H1 (cell line): Measurements from ENCODE around the gene OSBP. TPM values are rescaled to one million over a fixed set of nuclear protein-coding genes. Genes with fewer than 3 reads are reported as not detected.

Experiments
- CTCF ChIP-seq, 3 experiments: IDR thresholded peaks; 1 replicate in 2 of 3; 2 replicates in 1 of 3; pipeline versions ENCODE4 v1.5.1 to v1.6.1; 2011; ENCODE audit warnings: low read length in 3 of 3, mild to moderate bottlenecking in 3 of 3, inconsistent platforms in 2 of 3, low read depth in 1 of 3, moderate library complexity in 1 of 3; ENCODE audit not compliant: insufficient read depth in 1 of 3; ENCODE audit errors: control extremely low read depth in 1 of 3
- POU5F1 ChIP-seq: IDR thresholded peaks from 2 replicates; pipeline ENCODE4 v1.6.1; 2011; ENCODE audit warnings: low read depth, mild to moderate bottlenecking, low read length, moderate library complexity
- polyA plus RNA-seq, 7 experiments: library from polyadenylated mRNA; depleted of rRNA in 3 of 7; stranded (reverse) in 5 of 7; unstranded in 2 of 7; fragments of >200 nt in 5 of 7; fragments of 200-250 nt in 2 of 7; gene quantifications; 1 replicate in 5 of 7; 2 replicates in 1 of 7; 4 replicates in 1 of 7; pipeline versions ENCODE4 v1.2.1 to v1.2.3, GENCODE V29; 2011 to 2013; ENCODE audit warnings: missing spikeins in 2 of 7, mixed read lengths in 2 of 7
- total RNA-seq: library from RNA; stranded (reverse); fragmentation: NEBNext Ultra II Directional; extraction: Animal tissue kit (Norgen Biotek cat#: 25700); gene quantifications from 2 replicates; pipeline ENCODE4 v1.2.1, GENCODE V29; 2021

OSBP gene
- total and polyA plus RNA-seq, 2 of the 8 experiments (the other 6 are each of a cell fraction or from before 2014, with no cell fraction given): 13.2 to 43.1 TPM

- TF ChIP-seq CTCF (IDR thresholded peaks at IDR 0.05; ENCODE audit: control extremely low read depth in 1 of 3, insufficient read depth in 1 of 3, low read depth in 1 of 3, low read length in 3 of 3) (no peak), POU5F1 (no peak)
- TF ChIP-seq, all 59 proteins: peak for 0
Observed at GRCh38 chr11:59574467-59574866, 41.1 kb downstream of the OSBP start (continued).
